Caco-2 (cell line): Measurements from ENCODE around the gene TCF15. TPM values are rescaled to one million over a fixed set of nuclear protein-coding genes. Genes with fewer than 3 reads are reported as not detected.

Experiments
- BruUV-seq: library from RNA; stranded (reverse); fragments of 400-500 nt; replicated peaks from 2 replicates; lab custom pipeline; 2021; lab: Mats Ljungman, UMichigan
- CTCF ChIA-PET: fragments of 300-600 bp; sonication (Branson Sonifier 250); formaldehyde crosslinking; loops from one replicate; lab custom pipeline; 2022; ENCODE audit warnings: antibody characterized with exemption; lab: Charles Lee
- POLR2A ChIA-PET: fragments of 300-600 bp; sonication (Branson Sonifier 250); formaldehyde crosslinking; loops from one replicate; lab custom pipeline; 2022; ENCODE audit warnings: antibody characterized with exemption; lab: Charles Lee
- DNase-seq, 2 experiments: peaks; one replicate each; pipeline versions ENCODE4 v3.0.0 to v3.0.0-alpha.2; 2020 to 2022
- H3K27me3 ChIP-seq: replicated peaks from 2 replicates; pipeline ENCODE4 v1.6.0; 2011; ENCODE audit warnings: low read length; ENCODE audit not compliant: control insufficient read depth, insufficient read depth
- H3K36me3 ChIP-seq: 2 replicates; pipeline ENCODE4 v1.5.1; 2011; ENCODE audit warnings: low read length; ENCODE audit not compliant: control insufficient read depth, insufficient read depth
- H3K4me1 ChIP-seq: fragments of 250-450 bp; sonication (Bioruptor Pico); 2 replicates; pipeline ENCODE4 v1.5.1; 2020; ENCODE audit warnings: mild to moderate bottlenecking
- H3K4me3 ChIP-seq: 2 replicates; pipeline ENCODE4 v1.5.1; 2011; ENCODE audit warnings: low read depth, mild to moderate bottlenecking, control low read depth, low read length
- H3K9me3 ChIP-seq: fragments of 250-450 bp; sonication (Bioruptor Pico); 2 replicates; pipeline ENCODE4 v1.5.1; 2020; ENCODE audit warnings: mild to moderate bottlenecking, moderate library complexity
- H3K27ac Mint-ChIP-seq: one replicate; pipeline ENCODE4 v1.8.0; 2022; ENCODE audit warnings: mixed read lengths; ENCODE audit not compliant: unreplicated experiment
- H3K27me3 Mint-ChIP-seq: one replicate; pipeline ENCODE4 v1.8.0; 2022; ENCODE audit warnings: mixed read lengths; ENCODE audit not compliant: insufficient read depth, unreplicated experiment
- H3K36me3 Mint-ChIP-seq: one replicate; pipeline ENCODE4 v1.8.0; 2022; ENCODE audit warnings: mild to moderate bottlenecking, mixed read lengths; ENCODE audit not compliant: insufficient read depth, unreplicated experiment
- H3K4me1 Mint-ChIP-seq: one replicate; pipeline ENCODE4 v1.8.0; 2022; ENCODE audit warnings: low read depth, mixed read lengths; ENCODE audit not compliant: unreplicated experiment
- H3K4me3 Mint-ChIP-seq: one replicate; pipeline ENCODE4 v1.8.0; 2022; ENCODE audit warnings: mild to moderate bottlenecking, moderate library complexity, mixed read lengths; ENCODE audit not compliant: unreplicated experiment
- H3K9me3 Mint-ChIP-seq: one replicate; pipeline ENCODE4 v1.8.0; 2022; ENCODE audit warnings: mixed read lengths; ENCODE audit not compliant: unreplicated experiment
- CTCF ChIP-seq, 2 experiments: fragments of 200-600 bp in 1 of 2; IDR thresholded peaks; 1 replicate in 1 of 2; 2 replicates in 1 of 2; pipeline versions ENCODE4 v1.5.1 to v1.8.0; 2011 to 2022; ENCODE audit warnings: antibody characterized with exemption in 1 of 2, control low read depth in 1 of 2, inconsistent platforms in 1 of 2, low read depth in 1 of 2, low read length in 1 of 2, mild to moderate bottlenecking in 1 of 2, moderate library complexity in 1 of 2; ENCODE audit not compliant: insufficient read depth in 1 of 2, severe bottlenecking in 1 of 2, unreplicated experiment in 1 of 2
- intact Hi-C: fragments of 100-400 bp; cut with micrococcal nuclease; formaldehyde crosslinking; loops from one replicate; pipeline ENCODE4 v1.10.0; 2022; ENCODE audit not compliant: unreplicated experiment
- total RNA-seq: library from RNA; stranded (reverse); gene quantifications from 2 replicates; pipeline ENCODE4 v1.2.3, GENCODE V29; 2022

The TCF15 gene
- total RNA-seq, 1 experiment from 2014 or later = not detected

- intact Hi-C loops = no loop called here
- Mint-ChIP-seq H3K27me3 (no peaks in the 10 kb centered on the region), H3K4me1 (peaks cover 30% of the 10 kb centered on the region), H3K4me3 (no peak overlapping the region), H3K36me3 (peaks cover 6% of the 10 kb centered on the region), H3K9me3 (peaks cover 14% of the 10 kb centered on the region), H3K27ac (no peak overlapping the region)
- Histone ChIP-seq H3K36me3 (no peaks in the 10 kb centered on the region), H3K27me3 (no peaks in the 10 kb centered on the region), H3K9me3 (peaks cover 10% of the 10 kb centered on the region), H3K4me3 (no peak overlapping the region), H3K4me1 (peaks cover 13% of the 10 kb centered on the region)
- ChIA-PET CTCF (interaction anchor here (0.6 kb wide), 1 partner anchor 116 kb away, joined by 3 read pairs; no protein-coding TSS in a partner anchor), POLR2A (no interaction called here)
- no peak for DNase-seq
- TF ChIP-seq CTCF (IDR thresholded peaks at IDR 0.05; ENCODE audit: insufficient read depth in 1 of 2, low read depth in 1 of 2, low read length in 1 of 2, severe bottlenecking in 1 of 2, unreplicated experiment in 1 of 2) = no peak
- BruUV-seq = no TSS peak
Observed at GRCh38 chr20:615514-615913, 5.4 kb upstream of the TCF15 start.

DNA sequence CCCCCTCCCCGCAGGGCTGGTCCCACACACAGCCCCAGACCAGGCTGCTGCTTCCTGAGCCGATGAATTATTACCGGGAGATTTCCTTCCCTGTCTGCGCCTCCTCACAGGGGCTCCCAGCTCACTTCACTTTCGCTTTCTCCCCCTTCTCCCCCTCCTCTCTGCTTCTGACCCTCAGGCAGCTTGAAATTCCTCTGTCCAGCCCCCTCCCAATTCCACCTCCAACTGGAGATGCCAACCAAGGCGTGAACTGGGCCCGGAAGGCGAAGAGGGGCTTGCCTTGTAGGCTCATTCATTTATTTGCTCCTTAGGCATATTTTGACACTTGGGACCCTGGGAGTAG is 1.7 kb upstream of the TCF15 start:
- Histone ChIP-seq H3K36me3 (no peaks in the 10 kb centered on the region), H3K27me3 (no peaks in the 10 kb centered on the region), H3K9me3 (no peaks in the 10 kb centered on the region), H3K4me3 (no peak overlapping the region), H3K4me1 (no peaks in the 10 kb centered on the region)
- no peak for DNase-seq
- H3K36me3 Mint-ChIP-seq = no peaks in the 10 kb centered on the region
- intact Hi-C loops = no loop called here
- no TSS peak for BruUV-seq
- H3K27me3 Mint-ChIP-seq = no peaks in the 10 kb centered on the region
- H3K4me1 Mint-ChIP-seq = peaks cover 11% of the 10 kb centered on the region
- ChIA-PET CTCF (no interaction called here), POLR2A (no interaction called here)
- no peak overlapping the region for H3K4me3 Mint-ChIP-seq
- H3K27ac Mint-ChIP-seq = no peak overlapping the region
- TF ChIP-seq CTCF (IDR thresholded peaks at IDR 0.05; ENCODE audit: insufficient read depth in 1 of 2, low read depth in 1 of 2, low read length in 1 of 2, severe bottlenecking in 1 of 2, unreplicated experiment in 1 of 2) = no peak
- no peaks in the 10 kb centered on the region for H3K9me3 Mint-ChIP-seq

- ChIA-PET CTCF (no interaction called here), POLR2A (interaction anchor here (0.7 kb wide), 1 partner anchor 12 kb away, joined by 4 read pairs; no protein-coding TSS in a partner anchor)
- no peak overlapping the region for H3K4me3 Mint-ChIP-seq
- H3K9me3 Mint-ChIP-seq = no peaks in the 10 kb centered on the region
- TF ChIP-seq CTCF (IDR thresholded peaks at IDR 0.05; ENCODE audit: insufficient read depth in 1 of 2, low read depth in 1 of 2, low read length in 1 of 2, severe bottlenecking in 1 of 2, unreplicated experiment in 1 of 2) = no peak
- no peaks in the 10 kb centered on the region for H3K27me3 Mint-ChIP-seq
- H3K36me3 Mint-ChIP-seq = no peaks in the 10 kb centered on the region
- no peaks in the 10 kb centered on the region for H3K27me3 ChIP-seq
- BruUV-seq = no TSS peak
- no peaks in the 10 kb centered on the region for H3K9me3 ChIP-seq
- H3K4me1 ChIP-seq = no peaks in the 10 kb centered on the region
- H3K4me3 ChIP-seq = no peak overlapping the region
- intact Hi-C loops = no loop called here
- no peaks in the 10 kb centered on the region for H3K36me3 ChIP-seq
- peaks cover 11% of the 10 kb centered on the region for H3K4me1 Mint-ChIP-seq
- no peak overlapping the region for H3K27ac Mint-ChIP-seq
- DNase-seq = no peak
Observed at GRCh38 chr20:611047-611842, 1.1 kb upstream of the TCF15 start.
